GM21576 (cell line): ENCODE results near the gene CACNA1H.
"Not testable (repeated sequence)": the region's sequence is repeated elsewhere in the genome, so short reads cannot be mapped to it uniquely, and the experiment has no call there.

Experiments used
- ATAC-seq: cut with Tn5 transposase; IDR thresholded peaks from one replicate; pipeline ENCODE4 v1.9.1; 2021; ENCODE audit warnings: mild to moderate bottlenecking, moderate library complexity; ENCODE audit not compliant: unreplicated experiment

CACNA1H gene

DNA sequence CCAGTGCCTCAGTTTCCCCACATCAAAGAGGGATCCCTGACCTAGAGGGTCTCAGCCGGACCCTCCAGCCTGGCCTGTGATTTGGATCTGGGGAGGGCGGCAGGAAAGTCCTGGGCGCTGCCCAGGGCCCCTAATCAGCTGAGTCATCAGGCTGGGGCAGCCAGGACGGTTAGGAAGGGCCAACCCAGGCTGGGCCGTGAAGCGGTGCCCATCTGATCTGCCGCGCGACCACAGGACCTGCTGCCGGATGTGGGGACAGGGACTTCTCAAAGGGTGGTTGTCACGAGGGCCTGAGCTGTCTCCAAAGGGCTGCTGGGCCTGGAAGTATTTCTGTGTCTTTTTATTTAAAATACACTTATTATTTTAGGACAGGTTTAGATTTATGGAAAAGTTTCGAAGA, 92.0 kb downstream of the CACNA1H start:
- no peak for ATAC-seq

DNA sequence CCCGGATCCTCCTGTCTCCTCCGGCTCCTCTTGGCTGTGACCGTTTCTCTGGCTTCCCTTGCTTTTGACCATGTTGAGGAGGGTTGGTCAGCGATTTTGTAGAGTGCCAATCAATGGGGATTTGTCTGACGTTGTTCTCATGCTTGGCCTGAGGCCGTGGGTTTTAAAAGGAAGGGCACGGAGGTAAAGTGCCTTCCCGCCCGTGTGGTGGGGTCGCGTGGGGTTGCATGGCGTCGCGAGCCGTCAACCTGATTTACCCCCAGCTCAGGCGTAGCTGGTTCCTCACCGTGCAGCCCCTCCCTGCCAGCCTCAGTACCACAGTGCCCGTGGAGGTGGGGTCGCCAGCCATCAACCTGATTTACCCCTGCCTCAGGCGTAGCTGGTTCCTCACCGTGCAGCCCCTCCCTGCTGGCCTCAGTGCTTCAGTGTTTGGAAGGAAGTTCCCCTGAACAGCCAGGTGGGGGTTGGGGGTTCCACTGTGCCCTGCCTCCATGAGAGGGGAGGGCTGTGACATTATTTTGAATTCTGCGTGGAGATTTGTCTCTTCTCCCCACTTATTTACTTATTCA, 92.6 kb downstream of the CACNA1H start:
- no peak for ATAC-seq

DNA sequence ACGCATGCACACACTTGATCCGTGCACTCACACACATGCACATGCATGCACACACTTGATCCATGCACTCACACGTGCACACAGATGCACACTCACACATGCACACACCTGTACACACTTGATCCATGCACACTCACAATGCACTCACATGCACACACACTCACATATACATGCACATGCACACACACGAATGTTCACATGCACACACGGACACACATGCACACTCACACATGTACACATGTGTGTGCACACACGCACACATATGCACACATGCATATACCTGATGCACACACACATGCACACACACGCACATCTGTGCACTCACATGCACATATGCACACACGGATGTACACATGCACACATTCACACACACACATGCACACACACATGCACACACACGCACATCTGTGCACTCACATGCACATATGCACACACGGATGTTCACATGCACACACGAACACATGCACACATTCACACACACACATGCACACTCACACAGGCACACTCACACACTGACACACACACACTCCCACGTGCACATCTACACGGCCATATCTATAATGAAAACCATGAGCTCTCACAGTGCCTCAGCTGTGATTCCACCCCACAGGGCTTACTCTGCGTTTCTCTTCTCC, 95.1 kb downstream of the CACNA1H start:
- not testable (repeated sequence) for ATAC-seq

DNA sequence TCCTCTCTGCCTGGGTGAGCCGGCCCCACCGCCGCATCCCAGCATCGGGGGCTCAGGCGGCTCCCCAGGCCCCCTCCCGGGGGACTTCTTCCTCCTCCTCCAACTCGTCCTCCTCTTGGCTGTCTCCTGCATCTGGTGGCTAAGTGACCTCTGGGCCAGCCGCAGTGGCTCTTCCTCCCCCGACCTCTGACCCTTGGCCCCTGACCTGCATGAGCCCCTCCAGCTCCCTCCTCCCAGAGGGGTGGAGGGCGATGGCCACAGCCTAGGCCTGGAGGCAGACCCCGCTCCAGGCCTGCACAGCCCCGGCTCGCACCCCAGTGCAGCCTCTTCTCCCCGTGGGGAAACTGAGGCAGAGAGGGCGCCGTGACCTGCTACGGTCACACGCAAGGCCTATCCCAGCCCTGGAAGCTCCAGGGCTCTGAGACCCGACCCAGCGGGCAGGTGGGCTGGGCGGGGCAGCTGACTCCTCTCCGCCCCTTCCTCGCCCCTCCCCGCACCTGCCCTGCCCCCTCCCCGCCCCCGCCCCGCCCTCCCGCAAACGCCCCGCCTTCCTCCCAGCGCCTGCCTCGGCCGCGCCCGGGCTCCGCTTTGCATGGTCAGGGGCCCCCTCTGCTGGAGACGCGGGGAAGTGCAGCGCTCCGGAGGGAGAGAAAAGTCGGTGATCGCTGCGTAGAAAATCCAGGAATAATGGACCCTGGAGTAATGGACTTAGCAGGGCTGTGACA, 96.3 kb downstream of the CACNA1H start:
- not testable (repeated sequence) for ATAC-seq

DNA sequence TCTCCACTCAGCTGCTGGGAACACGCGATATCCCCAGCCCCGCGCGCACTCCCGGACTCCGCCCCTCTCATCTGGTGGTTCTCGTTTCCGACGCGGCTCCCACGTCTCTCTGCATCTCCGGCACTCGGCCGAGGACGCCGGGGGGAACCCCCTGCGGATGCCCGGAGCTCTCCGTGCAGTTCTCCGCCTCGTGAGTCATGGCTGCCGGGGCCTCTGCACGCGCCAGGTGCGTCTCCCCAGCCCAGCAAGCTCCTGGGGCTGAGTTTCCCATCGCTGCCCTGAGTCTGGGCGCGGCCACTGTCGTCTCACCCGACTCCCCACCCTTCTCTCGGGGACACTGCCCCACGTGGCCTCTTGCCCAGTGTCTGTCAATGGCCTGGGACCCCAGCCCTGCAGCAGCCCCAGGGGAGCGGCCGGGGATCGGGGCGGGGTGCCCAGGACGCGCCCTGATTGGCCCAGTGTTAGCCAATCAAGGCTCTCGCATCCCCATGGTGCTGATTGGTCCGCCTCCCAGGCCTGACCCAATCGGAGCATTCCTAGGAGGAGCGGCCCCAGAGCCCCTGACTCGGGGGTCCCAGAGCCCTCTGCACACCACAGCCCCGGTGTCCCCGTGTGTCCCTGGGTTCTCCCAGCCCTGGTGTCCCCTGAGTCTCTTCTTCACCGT, 100.9 kb downstream of the CACNA1H start:
- ATAC-seq = not testable (repeated sequence)

DNA sequence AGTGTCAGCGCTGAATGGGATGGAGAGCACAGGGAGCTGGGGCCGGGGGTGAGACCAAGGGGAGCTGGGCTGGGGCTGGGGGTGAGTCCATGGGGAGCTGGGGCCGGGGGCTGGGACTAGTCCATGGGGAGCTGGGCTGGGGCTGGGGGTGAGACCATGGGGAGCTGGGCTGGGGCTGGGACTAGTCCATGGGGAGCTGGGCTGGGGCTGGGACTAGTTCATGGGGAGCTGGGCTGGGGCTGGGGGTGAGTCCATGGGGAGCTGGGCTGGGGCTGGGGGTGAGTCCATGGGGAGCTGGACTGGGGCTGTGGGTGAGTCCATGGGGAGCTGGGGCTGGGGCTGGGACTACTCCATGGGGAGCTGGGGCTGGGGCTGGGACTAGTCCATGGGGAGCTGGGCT, 101.9 kb downstream of the CACNA1H start:
- ATAC-seq = not testable (repeated sequence)

DNA sequence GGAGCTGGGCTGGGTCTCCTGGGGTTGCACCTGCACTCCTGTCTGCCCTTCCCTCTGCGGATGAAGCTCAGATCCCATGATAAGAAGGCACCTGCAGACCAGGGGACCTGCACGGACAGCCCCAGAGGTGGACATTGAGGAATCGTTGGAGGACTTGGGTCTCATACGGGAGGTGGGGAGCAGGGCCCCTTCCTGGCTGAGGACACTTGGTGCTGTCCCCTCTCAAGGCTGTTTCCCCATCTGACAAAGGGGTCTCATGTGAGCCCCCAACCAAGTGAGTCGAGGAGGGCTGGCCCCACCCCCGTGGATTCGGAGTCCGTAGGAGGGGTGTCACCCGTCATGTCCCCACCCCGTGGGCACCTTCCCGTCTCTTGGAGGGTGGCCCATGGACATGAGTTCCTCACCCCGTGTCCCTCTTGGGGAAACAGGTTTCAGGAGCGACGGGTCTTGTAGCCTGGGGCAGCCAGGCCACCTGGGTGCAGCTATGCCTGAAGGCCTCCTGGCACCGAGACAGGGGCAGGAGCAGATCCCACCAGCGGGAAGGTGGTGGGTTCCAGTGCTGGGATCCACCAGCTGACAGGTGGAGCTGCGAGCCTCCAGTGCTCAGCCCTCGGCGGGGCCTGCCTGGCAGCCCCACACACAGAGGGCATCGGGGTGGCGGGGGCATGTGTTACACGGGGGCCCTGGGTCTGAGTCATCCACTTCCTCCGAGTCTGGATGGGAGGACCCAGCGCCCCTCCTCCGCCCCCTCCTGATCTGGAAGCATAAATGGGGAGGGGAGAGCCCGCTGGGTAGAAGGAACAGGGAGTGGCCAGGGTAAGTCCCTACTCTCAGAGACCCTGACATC, 102.6 kb downstream of the CACNA1H start, which contains the start of gene TPSD1:
Gene TPSD1, plus strand, starts transcription at position 794 of the 847 bp plus-strand sequence. CDS start 212 bp downstream, outside the sequence.
- not testable (repeated sequence) for ATAC-seq

DNA sequence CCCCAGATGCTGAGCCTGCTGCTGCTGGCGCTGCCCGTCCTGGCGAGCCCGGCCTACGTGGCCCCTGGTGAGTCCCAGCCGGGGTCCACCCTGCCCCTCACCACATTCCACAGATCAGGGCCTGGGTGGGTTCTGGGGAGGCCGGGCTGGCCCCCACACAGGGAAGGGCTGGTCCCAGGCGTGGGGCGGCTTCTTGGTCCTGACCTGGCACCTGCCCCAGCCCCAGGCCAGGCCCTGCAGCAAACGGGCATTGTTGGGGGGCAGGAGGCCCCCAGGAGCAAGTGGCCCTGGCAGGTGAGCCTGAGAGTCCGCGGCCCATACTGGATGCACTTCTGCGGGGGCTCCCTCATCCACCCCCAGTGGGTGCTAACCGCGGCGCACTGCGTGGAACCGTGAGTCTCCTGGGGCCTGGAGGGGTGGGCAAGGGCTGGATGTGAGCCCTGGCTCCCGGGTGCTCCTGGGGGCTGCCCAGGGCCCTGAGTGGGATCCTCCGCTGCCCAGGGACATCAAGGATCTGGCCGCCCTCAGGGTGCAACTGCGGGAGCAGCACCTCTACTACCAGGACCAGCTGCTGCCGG, 103.5 kb downstream of the CACNA1H start:
- not testable (repeated sequence) for ATAC-seq

DNA sequence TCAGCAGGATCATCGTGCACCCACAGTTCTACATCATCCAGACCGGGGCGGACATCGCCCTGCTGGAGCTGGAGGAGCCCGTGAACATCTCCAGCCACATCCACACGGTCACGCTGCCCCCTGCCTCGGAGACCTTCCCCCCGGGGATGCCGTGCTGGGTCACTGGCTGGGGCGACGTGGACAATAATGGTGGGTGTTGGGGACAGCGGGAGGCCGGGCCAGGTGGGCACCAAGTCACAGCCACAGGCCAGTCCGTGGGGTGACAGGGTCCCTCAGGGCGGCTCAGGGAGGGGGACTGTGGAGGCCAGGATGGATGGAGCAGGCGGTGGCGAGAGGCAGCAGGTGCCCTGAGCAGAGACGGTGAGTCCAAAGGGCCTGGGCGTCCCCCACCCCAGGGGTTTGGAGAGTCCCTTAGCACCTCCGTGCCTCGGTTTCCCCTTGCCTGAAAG, 104.0 kb downstream of the CACNA1H start:
- no peak for ATAC-seq

DNA sequence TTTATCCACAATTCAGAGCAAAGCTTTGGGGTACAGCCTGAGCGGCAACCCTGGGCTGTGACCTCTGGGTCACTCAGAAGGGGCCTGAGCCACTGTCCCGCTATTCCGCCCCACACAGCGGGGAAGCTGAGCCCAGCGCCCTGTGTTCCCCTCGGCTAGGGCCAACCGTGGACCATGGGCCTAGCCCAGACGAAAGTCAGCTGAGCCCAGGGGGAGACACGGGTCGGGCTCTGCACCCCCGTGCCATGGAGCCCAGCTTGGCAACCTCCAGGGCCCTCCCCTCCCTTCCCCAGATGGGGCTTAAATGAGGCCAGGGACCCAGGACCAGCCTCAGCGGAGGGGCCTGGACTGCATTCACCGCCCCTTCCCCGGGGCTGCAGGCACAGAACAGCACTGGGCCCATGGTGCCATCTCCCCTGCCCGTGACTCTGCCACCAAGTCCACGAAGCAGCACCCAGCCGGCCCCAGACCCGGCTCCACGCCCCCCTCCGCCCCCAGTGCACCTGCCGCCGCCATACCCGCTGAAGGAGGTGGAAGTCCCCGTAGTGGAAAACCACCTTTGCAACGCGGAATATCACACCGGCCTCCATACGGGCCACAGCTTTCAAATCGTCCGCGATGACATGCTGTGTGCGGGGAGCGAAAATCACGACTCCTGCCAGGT, 104.8 kb downstream of the CACNA1H start:
- ATAC-seq = no peak

DNA sequence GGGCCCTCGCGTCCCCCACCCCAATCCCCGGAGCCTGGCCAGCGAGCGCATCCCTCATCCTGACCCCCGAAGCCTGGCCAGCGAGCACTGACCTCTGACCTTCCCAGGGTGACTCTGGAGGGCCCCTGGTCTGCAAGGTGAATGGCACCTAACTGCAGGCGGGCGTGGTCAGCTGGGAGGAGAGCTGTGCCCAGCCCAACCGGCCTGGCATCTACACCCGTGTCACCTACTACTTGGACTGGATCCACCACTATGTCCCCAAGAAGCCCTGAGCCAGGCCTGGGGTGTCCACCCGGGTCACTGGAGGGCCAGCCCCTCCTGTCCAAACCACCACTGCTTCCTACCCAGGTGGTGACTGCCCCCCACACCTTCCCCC, 105.3 kb downstream of the CACNA1H start:
- no peak for ATAC-seq

DNA sequence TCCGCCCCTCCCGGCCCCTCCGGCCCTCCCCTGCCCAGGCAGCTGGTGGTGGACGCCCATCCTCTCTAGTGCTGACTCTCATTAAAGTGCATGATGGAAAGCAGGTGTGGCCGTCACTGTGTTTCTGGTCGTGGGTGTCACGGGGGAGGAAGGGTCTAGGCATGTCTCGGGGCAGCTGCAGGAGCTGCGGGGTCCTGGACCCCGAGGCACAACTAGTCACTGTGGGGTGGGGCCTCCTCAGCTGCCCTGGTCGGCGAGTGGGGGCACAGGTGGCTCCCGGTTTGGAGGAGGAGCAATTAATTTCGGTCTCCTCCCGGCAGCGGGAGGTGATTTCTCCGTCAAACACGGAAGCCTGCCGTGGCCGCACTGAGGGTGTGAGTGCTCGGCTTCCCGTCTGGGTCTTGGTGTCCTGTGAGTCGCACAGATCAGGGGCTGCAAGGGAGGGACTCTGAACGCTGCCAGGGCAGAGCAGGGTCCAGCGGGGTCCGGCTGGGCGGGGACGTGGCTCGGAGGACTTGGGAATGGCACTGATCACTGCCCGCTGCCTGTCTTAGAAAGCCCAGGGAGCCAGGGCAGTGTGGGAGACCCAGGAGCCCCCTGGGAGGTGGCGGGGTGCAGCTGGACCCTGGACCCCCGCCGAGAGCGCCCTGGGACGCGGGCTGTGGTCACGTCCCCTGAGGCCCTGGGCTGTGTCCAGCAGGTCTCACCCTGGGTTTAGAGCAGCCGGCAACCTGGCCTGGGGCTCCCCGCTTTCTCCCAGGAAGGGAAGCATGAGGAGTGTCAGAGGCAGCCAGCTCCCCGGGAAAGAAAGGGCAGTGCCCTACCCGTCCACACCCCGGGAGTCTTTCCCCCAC, 106.2 kb downstream of the CACNA1H start:
- ATAC-seq = no peak

DNA sequence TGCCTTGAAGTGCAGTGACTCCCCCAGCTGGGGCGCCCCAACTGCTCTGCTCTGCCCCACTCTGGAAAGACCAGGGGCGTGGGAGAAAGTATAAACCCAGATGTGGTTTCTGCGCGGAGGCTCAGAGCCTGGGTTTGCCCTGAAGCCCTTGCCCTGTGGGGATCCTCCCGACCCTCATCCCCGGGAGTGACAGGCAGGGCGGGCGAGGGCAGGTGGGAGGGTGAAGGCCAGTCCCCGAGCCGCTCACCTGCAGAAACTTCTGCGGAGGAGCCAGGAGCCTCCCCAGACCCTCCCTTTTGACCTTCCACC, 106.8 kb downstream of the CACNA1H start:
- no peak for ATAC-seq

DNA sequence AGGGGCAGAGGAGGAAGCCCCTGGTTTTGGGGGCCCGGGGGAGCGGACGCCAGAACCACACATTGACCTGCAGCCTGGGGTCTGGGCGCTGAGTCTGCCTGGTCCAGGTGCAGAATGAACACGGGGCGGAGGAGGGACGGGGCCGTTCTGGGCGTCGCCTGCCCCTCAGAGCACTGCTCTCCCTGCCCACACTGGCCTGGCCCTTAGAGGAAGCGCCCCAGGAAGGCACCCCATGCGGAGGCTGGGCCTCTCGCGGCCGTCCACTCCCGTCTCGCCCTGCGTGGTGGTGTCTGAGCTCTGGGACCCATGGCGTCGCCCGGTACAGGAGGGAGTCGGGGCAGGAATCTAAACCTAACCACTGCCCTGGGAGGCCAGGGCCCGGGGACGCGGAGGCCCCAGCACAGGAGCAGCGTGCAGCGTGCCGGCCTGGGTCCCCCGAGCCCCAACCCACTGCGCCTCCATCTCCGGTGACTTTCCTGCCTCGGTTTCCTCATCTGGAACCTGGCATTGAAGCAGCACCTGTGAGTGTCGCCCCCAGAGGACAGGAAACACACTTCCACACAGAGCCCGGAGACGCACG, 107.3 kb downstream of the CACNA1H start:
- no peak for ATAC-seq

DNA sequence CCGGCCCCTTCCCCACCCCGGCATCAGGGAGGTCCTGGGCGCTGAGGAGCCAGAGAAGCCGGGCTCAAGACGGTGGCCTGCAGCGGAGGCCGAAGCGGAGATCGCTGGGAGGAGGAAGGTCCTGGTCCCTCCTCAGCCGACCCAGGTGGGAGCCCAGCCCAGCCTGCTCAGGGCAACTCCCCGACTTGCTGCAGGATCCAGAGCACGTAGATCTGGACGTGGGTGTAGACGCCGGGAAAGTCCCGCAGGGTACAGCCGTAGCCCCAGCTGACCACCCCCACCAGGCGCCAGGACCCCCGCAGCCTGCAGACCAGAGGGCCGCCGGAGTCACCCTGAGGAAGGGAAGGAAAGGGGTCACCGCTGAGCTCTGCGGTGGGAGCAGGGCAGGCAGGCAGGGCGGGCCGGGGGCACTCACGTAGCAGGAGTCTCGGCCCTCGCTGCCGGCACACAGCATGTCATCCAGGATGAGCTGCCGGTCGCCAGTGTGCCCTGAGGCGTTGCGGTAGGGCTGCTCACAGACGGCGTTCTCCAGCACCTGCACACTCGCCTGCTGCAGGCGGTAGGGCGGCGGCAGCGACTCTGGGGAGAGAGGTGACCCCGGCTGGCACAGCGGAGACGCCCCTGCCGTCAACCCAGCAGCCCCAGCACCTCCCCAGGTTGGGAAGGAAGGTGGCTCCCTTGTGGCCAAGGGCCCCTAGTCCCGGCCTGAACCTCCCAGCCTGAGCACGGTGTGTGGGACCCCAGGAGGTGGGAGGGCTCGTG, 108.4 kb downstream of the CACNA1H start:
- ATAC-seq = no peak

DNA sequence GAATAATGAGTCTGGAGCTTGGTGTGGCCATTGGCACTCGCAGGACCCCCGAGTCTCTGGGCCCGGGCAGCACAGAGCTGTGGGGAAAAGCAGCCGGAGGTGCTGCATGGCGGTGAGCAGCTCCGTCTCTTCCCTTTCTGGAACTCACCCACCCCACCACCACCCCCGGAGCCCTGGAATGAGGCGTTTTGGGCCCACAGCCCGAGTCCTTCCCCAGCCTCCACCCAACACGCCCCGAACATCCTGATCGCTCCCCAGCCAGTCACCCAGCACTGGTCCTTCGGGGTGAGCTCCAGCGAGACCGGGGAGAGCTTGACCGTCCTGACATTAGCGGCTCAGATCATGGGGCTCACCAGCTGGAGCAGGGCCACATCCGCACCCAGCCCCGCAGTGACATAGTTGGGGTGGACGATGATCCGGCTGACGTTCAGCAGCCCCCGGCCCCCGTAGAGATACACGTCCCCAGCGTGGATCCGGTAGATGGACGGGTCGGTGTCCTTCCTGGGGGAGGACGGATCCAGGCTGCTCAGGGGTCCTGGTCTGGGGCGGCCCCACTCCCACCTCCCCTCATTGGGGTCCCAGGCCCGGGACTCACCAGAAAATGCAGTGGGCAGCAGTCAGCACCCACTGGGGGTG, 109.4 kb downstream of the CACNA1H start:
- no peak for ATAC-seq

DNA sequence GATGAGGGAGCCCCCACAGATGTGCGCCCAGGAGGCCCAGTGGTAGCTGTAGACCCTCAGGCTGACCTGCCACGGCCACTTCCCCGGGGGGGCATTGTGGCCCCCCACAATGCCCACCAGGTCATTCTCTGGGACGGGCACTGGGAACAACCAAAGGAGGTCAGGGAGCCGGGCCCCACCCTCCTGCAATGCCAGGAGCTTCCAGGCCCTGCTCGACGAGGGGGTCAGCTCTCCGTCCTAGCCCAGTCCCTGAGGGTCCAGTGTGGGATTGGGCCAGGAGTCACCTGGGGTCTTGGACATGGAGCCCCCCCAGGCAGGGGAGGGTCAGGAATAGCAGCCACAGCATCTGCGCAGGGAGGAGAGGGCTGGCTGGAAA, 109.9 kb downstream of the CACNA1H start:
- ATAC-seq = no peak
